ENCODE results near the gene MYO7B.

MYO7B gene

GRCh38 chr2:127646487-127647241 is 111.2 kb downstream of the MYO7B start:
- no peak for DNase-seq (ENCODE audit: low read depth in 2 of 3, low spot score in 1 of 3)

- DNase-seq (ENCODE audit: low read depth in 2 of 3, low spot score in 1 of 3) = no peak
These were observed 112.0 kb downstream of the MYO7B start for GRCh38 chr2:127647242-127648190.

GRCh38 chr2:127648321-127648720 is 112.8 kb downstream of the MYO7B start:
- no peak for DNase-seq (ENCODE audit: low read depth in 2 of 3, low spot score in 1 of 3)

- DNase-seq (ENCODE audit: low read depth in 2 of 3, low spot score in 1 of 3) = no peak
These were observed 113.7 kb downstream of the MYO7B start for GRCh38 chr2:127649100-127649611.

- DNase-seq (ENCODE audit: low read depth in 2 of 3, low spot score in 1 of 3) = peak; percentile 65 to 95 (median 84)
These were observed 114.2 kb downstream of the MYO7B start for GRCh38 chr2:127649684-127650040.

GRCh38 chr2:127650041-127650784 is 114.7 kb downstream of the MYO7B start:
- no peak for DNase-seq (ENCODE audit: low read depth in 2 of 3, low spot score in 1 of 3)

GRCh38 chr2:127650785-127651380 is 115.4 kb downstream of the MYO7B start:
- DNase-seq (ENCODE audit: low read depth in 2 of 3, low spot score in 1 of 3) = no peak

GRCh38 chr2:127651381-127651809 is 115.9 kb downstream of the MYO7B start:
- no peak for DNase-seq (ENCODE audit: low read depth in 2 of 3, low spot score in 1 of 3)

GRCh38 chr2:127651971-127652550 is 116.6 kb downstream of the MYO7B start:
- DNase-seq (ENCODE audit: low read depth in 2 of 3, low spot score in 1 of 3) = no peak

- no peak for DNase-seq (ENCODE audit: low read depth in 2 of 3, low spot score in 1 of 3)
These were observed 117.4 kb downstream of the MYO7B start for GRCh38 chr2:127652786-127653357.

GRCh38 chr2:127653421-127654083 is 118.1 kb downstream of the MYO7B start:
- no peak for DNase-seq (ENCODE audit: low read depth in 2 of 3, low spot score in 1 of 3)

- DNase-seq (ENCODE audit: low read depth in 2 of 3, low spot score in 1 of 3) = no peak
These were observed 118.8 kb downstream of the MYO7B start for GRCh38 chr2:127654084-127654837.

- DNase-seq (ENCODE audit: low read depth in 2 of 3, low spot score in 1 of 3) = no peak
These were observed 119.3 kb downstream of the MYO7B start for GRCh38 chr2:127654838-127655175.

- no peak for DNase-seq (ENCODE audit: low read depth in 2 of 3, low spot score in 1 of 3)
These were observed 120.0 kb downstream of the MYO7B start for GRCh38 chr2:127655209-127656073.

- no peak for DNase-seq (ENCODE audit: low read depth in 2 of 3, low spot score in 1 of 3)
These were observed 121.2 kb downstream of the MYO7B start for GRCh38 chr2:127656569-127657231.

- no peak for DNase-seq (ENCODE audit: low read depth in 2 of 3, low spot score in 1 of 3)
These were observed 121.7 kb downstream of the MYO7B start for GRCh38 chr2:127657232-127657595.

- no peak for DNase-seq (ENCODE audit: low read depth in 2 of 3, low spot score in 1 of 3)
These were observed 122.7 kb downstream of the MYO7B start for GRCh38 chr2:127658146-127658545.

Data from stimulated activated CD4-positive, alpha-beta T cell treated with anti-CD3 and anti-CD28 coated beads, Interleukin-12 subunit alpha, Interleukin-12 subunit beta, amount 100 ng/mL, for 48 hours (primary cell).